ENCODE data around the gene ARHGAP26. TPM values are rescaled to one million over a fixed set of nuclear protein-coding genes. Genes with fewer than 3 reads are reported as not detected.
"Not testable (repeated sequence)": the region's sequence is repeated elsewhere in the genome, so short reads cannot be mapped to it uniquely, and the experiment has no call there.

Gene ARHGAP26
- total RNA-seq, 4 donors from 2014 or later = 28.2 to 52.3 (median 37.9) TPM

DNA sequence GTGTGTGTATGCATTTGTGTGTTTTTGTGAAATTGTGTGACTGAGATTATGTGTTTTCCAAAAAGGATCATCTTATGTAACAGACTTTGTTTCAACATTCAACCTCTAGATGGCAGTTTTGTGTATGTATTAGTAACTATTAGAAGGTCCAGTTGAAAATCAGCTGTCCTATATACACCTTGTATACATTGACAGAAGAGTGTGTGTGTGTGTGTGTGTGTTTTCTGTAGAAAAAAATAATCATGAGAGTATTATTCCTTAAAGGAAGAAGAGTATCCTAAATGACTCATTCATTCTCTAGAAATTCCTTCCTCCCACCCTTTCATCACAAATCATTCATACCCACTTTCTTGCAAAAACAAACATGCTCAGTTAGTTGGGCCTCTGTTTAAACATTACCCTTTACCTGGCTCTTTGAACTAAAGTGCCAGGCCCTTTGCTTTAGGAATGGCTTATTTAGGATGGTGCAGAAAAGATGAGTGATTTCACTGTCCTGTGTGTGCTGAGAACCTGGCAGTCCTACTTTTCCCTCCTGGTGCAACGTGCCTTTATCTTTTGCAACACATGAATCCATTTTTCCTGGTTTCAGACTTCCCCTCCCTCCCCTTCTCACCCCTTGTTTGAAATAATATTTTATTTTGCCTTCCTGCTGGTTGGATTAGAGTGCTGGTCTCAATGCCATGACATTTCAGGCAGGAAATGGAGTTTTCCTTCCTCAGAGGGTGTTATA is 152.2 kb downstream of the ARHGAP26 start:
- TF ChIP-seq, protein P1, sequence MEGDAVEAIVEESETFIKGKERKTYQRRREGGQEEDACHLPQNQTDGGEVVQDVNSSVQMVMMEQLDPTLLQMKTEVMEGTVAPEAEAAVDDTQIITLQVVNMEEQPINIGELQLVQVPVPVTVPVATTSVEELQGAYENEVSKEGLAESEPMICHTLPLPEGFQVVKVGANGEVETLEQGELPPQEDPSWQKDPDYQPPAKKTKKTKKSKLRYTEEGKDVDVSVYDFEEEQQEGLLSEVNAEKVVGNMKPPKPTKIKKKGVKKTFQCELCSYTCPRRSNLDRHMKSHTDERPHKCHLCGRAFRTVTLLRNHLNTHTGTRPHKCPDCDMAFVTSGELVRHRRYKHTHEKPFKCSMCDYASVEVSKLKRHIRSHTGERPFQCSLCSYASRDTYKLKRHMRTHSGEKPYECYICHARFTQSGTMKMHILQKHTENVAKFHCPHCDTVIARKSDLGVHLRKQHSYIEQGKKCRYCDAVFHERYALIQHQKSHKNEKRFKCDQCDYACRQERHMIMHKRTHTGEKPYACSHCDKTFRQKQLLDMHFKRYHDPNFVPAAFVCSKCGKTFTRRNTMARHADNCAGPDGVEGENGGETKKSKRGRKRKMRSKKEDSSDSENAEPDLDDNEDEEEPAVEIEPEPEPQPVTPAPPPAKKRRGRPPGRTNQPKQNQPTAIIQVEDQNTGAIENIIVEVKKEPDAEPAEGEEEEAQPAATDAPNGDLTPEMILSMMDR (IDR thresholded peaks at IDR 0.05) = peak in 4 of 6 experiments; percentile 18 to 63 (median 55)
- no peak for TF ChIP-seq POLR2A (IDR thresholded peaks at IDR 0.05)
- H3K27me3 ChIP-seq = no peaks in the 10 kb centered on the region
- intact Hi-C loops (cut with DNase I) = loop anchor here (10.0 kb wide), 1 partner anchor 482 kb away; the partner anchor contains the start of gene NR3C1

DNA sequence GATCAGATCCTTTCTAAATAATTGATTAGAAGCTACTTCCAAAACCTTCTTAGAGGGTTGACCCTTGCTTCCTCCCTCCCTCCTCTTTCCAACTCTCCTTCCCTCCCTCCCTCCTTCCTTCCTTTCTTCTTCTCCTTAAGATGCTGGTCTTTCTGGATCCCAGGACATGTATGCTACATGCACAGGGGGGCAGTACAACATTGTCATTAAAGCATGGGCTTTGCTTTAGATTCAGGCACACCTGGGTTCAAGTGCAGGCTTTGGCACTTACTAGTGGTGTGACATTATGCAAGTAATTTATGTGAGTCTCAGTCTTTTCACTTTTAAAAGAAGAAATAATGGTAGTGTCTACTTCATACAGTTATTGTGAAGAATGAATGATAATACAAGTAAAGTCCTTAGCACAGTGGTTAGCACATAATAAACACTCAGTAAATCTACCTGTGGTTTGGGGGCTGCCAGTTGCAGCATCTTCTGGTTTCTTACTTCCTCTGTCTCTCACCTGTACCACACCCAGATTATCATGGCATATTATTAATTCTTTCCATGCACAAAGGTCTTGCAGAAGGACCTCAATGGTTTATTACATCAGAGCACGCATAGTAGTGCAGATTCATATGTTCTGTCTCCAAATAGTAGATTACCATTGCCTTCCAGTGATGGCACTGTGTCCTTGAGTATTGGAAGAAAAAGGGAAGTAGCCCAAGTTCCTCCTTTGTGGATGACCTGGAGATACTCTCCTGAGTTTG is 154.1 kb downstream of the ARHGAP26 start:
- Histone ChIP-seq H3K27me3 (no peaks in the 10 kb centered on the region), H3K4me3 (replicated peaks in 1 of 3) (no peak overlapping the region), H3K27ac (no peak overlapping the region), H3K9me3 (no peaks in the 10 kb centered on the region), H3K36me3 (no peaks in the 10 kb centered on the region), H3K4me1 (peaks cover 7 to 17% of the 10 kb centered on the region in 2 donors)
- WGBS, 2 donors = 86 to 94% methylated on average over 1 of the region's 1 CpG
- TF ChIP-seq, protein P1 (IDR thresholded peaks at IDR 0.05) = no peak
- no peak for TF ChIP-seq POLR2A (IDR thresholded peaks at IDR 0.05)
- intact Hi-C loops (cut with DNase I) = loop anchor here (10.0 kb wide), 1 partner anchor 480 kb away; the partner anchor contains the start of gene NR3C1
- no peak for DNase-seq

More for the DNA sequence above, 152.2 kb downstream of the ARHGAP26 start:
- H3K4me3 ChIP-seq (replicated peaks in 1 of 3) = no peak overlapping the region
- no peak for DNase-seq
- 68 to 71% methylated on average over 1 of the region's 1 CpG for WGBS, 2 donors
- no peaks in the 10 kb centered on the region for H3K36me3 ChIP-seq
- H3K9me3 ChIP-seq = no peaks in the 10 kb centered on the region
- peaks cover 7 to 17% of the 10 kb centered on the region in 2 donors for H3K4me1 ChIP-seq
- H3K27ac ChIP-seq = peak overlapping the region in 1 of 3 donors; percentile 29

DNA sequence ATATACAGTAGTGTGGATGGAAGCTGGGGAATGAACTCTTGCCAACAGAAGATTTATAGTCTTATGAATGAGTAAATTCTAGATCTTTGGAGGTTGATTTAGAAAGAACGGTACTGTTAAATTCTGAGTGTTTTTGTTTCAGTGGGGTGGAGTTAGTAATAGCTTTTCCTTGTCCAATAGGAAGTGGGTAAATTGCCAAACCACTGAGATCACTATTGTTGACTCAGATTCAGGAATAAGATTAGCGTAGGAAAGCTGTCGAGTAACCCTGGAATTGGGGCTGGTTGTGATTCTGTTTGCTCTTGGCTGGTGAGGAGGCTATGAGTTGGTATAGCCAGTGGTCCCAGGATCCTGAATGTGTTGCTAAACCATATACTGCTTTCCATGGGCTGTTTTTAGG is 155.6 kb downstream of the ARHGAP26 start:
- Histone ChIP-seq H3K4me1 (peaks cover 7 to 17% of the 10 kb centered on the region in 2 donors), H3K4me3 (replicated peaks in 1 of 3) (no peak overlapping the region), H3K27ac (peak overlapping the region in 2 of 3 donors; percentile 1 to 14), H3K36me3 (no peaks in the 10 kb centered on the region), H3K9me3 (no peaks in the 10 kb centered on the region), H3K27me3 (no peaks in the 10 kb centered on the region)
- no peak for DNase-seq
- WGBS, 2 donors = 45 to 55% methylated on average over 3 of the region's 3 CpGs
- TF ChIP-seq POLR2A (IDR thresholded peaks at IDR 0.05) = no peak
- TF ChIP-seq, protein P1 (IDR thresholded peaks at IDR 0.05) = no peak
- intact Hi-C loops (cut with DNase I) = loop anchor here (10.0 kb wide), 1 partner anchor 479 kb away; the partner anchor contains the start of gene NR3C1

DNA sequence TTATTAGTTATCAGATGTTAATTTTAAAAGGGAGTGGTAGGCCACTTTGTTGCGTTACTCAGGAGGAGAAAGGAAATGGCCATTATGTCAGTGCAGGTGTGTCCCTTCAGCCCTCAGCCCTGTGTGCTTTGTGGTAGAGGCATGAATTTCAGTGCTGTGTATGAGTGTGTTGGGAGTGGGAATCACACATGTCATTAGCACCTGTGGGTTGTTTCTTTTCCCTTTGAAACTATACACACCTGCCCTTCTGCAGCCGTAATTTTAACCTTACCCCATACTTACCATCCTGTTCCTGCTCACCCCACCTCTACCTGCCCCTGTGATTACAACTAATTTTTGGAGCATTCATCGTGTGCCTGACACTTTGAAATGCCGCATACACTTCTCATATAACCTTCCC is 156.4 kb downstream of the ARHGAP26 start:
- no peak for DNase-seq
- Histone ChIP-seq H3K9me3 (no peaks in the 10 kb centered on the region), H3K27ac (peak overlapping the region in 1 of 3 donors; percentile 1), H3K4me3 (replicated peaks in 1 of 3) (no peak overlapping the region), H3K27me3 (no peaks in the 10 kb centered on the region), H3K4me1 (peaks cover 7 to 17% of the 10 kb centered on the region in 2 donors), H3K36me3 (no peaks in the 10 kb centered on the region)
- TF ChIP-seq, protein P1 (IDR thresholded peaks at IDR 0.05) = no peak
- TF ChIP-seq POLR2A (IDR thresholded peaks at IDR 0.05) = no peak
- intact Hi-C loops (cut with DNase I) = loop anchor here (10.0 kb wide), 1 partner anchor 478 kb away; the partner anchor contains the start of gene NR3C1
- WGBS, 2 donors = 86 to 90% methylated on average over 4 of the region's 4 CpGs

DNA sequence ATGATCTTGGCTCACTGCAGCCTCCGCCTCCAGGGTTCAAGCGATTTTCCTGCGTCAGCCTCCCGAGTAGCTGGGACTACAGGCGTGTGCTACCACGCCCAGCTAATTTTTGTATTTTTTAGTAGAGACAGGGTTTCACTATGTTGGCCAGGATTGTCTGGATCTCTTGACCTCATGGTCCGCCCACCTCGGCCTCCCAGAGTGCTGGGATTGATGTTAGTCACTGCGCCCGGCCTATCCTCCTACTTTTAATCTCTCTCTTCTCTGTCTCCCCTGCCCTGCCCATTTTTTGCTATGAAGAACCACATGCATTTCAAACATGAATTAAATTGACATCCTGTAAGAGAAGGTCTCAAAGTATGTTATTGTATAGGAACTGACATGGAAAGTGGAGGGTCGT is 158.8 kb downstream of the ARHGAP26 start:
- intact Hi-C loops (cut with DNase I) = loop anchor here (10.0 kb wide), 1 partner anchor 476 kb away; the partner anchor contains the start of gene NR3C1
- not testable (repeated sequence) for H3K27ac ChIP-seq; H3K9me3 ChIP-seq; DNase-seq; H3K27me3 ChIP-seq; H3K4me3 ChIP-seq (replicated peaks in 1 of 3); H3K36me3 ChIP-seq; H3K4me1 ChIP-seq
- WGBS, 2 donors = 96 to 97% methylated on average over 11 of the region's 11 CpGs
